A549 (cell line): ENCODE data around the gene SMG6.

Experiments
- CEBPB ChIP-seq, 2 experiments: fragments of >200 bp in 1 of 2; sonication (Bioruptor Twin) in 1 of 2; formaldehyde crosslinking in 1 of 2; IDR thresholded peaks; 2 replicates each; pipeline ENCODE4 v1.6.1; 2012 to 2016
- JUNB ChIP-seq: fragments of >200 bp; sonication (Bioruptor Twin); formaldehyde crosslinking; IDR thresholded peaks from 2 replicates; pipeline ENCODE4 v1.6.1; 2016
- KDM1A ChIP-seq: fragments of 200-600 bp; sonication (generic); IDR thresholded peaks from 2 replicates; pipeline ENCODE4 v1.6.1; 2016; ENCODE audit warnings: low read depth, mild to moderate bottlenecking
- MAFK ChIP-seq: fragments of 450-650 bp; IDR thresholded peaks from 2 replicates; pipeline ENCODE4 v1.6.1; 2014; ENCODE audit not compliant: partially characterized antibody
- NFE2L2 ChIP-seq: fragments of 150-350 bp; conservative IDR thresholded peaks from 2 replicates; pipeline ENCODE4 v1.6.1; 2014; ENCODE audit warnings: low read length
- RCOR1 ChIP-seq: fragments of 150-350 bp; IDR thresholded peaks from 2 replicates; pipeline ENCODE4 v1.6.1; 2014; ENCODE audit warnings: antibody characterized with exemption, low read length, low read depth
- RFX5 ChIP-seq: fragments of 450-650 bp; IDR thresholded peaks from 2 replicates; pipeline ENCODE4 v1.7.1; 2014; ENCODE audit warnings: antibody characterized with exemption, mild to moderate bottlenecking, moderate library complexity
- TF ChIP-seq, protein P1 (sequence below): fragments of >200 bp; sonication (Bioruptor Twin); formaldehyde crosslinking; IDR thresholded peaks from 3 replicates; pipeline ENCODE4 v1.5.1; 2016
- TF ChIP-seq, protein P2 (sequence below): fragments of 150-350 bp; IDR thresholded peaks from 2 replicates; pipeline ENCODE4 v1.6.1; 2014; ENCODE audit warnings: low read depth, mild to moderate bottlenecking, low read length
- TF ChIP-seq, protein P3 (sequence below): fragments of 200-600 bp; sonication (generic); IDR thresholded peaks from 2 replicates; pipeline ENCODE4 v1.6.1; 2016; ENCODE audit warnings: antibody characterized with exemption, mild to moderate bottlenecking, moderate library complexity
- TF ChIP-seq, protein P4 (sequence below): fragments of 450-650 bp; IDR thresholded peaks from 2 replicates; pipeline ENCODE4 v1.6.1; 2014; ENCODE audit warnings: antibody characterized with exemption

DNA sequence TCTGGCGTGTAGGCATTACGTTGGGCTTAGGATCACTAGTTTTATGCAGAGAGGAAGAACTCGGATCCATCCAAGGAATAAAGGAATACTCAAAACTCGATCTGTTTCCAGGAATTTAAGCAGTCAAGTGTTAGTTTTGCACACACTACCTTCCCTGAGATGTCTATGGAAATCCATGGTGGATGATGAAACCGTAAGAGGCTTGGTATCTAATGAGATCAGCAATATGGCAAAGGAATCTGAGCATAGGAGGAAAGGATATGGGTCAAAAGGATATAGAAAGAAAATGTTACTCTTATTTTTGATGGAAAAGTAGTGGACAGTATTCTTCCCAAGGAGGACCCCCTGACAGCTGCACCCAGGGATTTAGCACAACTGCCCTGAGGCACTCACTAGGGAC is 59.6 kb downstream of the SMG6 start:
- TF ChIP-seq KDM1A = no peak
- TF ChIP-seq, protein P1, sequence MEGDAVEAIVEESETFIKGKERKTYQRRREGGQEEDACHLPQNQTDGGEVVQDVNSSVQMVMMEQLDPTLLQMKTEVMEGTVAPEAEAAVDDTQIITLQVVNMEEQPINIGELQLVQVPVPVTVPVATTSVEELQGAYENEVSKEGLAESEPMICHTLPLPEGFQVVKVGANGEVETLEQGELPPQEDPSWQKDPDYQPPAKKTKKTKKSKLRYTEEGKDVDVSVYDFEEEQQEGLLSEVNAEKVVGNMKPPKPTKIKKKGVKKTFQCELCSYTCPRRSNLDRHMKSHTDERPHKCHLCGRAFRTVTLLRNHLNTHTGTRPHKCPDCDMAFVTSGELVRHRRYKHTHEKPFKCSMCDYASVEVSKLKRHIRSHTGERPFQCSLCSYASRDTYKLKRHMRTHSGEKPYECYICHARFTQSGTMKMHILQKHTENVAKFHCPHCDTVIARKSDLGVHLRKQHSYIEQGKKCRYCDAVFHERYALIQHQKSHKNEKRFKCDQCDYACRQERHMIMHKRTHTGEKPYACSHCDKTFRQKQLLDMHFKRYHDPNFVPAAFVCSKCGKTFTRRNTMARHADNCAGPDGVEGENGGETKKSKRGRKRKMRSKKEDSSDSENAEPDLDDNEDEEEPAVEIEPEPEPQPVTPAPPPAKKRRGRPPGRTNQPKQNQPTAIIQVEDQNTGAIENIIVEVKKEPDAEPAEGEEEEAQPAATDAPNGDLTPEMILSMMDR = no peak
- TF ChIP-seq CEBPB (IDR thresholded peaks at IDR 0.05) = no peak
- no peak for TF ChIP-seq NFE2L2
- TF ChIP-seq, protein P2, sequence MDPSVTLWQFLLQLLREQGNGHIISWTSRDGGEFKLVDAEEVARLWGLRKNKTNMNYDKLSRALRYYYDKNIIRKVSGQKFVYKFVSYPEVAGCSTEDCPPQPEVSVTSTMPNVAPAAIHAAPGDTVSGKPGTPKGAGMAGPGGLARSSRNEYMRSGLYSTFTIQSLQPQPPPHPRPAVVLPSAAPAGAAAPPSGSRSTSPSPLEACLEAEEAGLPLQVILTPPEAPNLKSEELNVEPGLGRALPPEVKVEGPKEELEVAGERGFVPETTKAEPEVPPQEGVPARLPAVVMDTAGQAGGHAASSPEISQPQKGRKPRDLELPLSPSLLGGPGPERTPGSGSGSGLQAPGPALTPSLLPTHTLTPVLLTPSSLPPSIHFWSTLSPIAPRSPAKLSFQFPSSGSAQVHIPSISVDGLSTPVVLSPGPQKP = no peak
- TF ChIP-seq MAFK = no peak
- TF ChIP-seq, protein P3, sequence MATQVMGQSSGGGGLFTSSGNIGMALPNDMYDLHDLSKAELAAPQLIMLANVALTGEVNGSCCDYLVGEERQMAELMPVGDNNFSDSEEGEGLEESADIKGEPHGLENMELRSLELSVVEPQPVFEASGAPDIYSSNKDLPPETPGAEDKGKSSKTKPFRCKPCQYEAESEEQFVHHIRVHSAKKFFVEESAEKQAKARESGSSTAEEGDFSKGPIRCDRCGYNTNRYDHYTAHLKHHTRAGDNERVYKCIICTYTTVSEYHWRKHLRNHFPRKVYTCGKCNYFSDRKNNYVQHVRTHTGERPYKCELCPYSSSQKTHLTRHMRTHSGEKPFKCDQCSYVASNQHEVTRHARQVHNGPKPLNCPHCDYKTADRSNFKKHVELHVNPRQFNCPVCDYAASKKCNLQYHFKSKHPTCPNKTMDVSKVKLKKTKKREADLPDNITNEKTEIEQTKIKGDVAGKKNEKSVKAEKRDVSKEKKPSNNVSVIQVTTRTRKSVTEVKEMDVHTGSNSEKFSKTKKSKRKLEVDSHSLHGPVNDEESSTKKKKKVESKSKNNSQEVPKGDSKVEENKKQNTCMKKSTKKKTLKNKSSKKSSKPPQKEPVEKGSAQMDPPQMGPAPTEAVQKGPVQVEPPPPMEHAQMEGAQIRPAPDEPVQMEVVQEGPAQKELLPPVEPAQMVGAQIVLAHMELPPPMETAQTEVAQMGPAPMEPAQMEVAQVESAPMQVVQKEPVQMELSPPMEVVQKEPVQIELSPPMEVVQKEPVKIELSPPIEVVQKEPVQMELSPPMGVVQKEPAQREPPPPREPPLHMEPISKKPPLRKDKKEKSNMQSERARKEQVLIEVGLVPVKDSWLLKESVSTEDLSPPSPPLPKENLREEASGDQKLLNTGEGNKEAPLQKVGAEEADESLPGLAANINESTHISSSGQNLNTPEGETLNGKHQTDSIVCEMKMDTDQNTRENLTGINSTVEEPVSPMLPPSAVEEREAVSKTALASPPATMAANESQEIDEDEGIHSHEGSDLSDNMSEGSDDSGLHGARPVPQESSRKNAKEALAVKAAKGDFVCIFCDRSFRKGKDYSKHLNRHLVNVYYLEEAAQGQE = no peak
- no peak for TF ChIP-seq RFX5
- TF ChIP-seq, protein P4, sequence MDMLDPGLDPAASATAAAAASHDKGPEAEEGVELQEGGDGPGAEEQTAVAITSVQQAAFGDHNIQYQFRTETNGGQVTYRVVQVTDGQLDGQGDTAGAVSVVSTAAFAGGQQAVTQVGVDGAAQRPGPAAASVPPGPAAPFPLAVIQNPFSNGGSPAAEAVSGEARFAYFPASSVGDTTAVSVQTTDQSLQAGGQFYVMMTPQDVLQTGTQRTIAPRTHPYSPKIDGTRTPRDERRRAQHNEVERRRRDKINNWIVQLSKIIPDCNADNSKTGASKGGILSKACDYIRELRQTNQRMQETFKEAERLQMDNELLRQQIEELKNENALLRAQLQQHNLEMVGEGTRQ = no peak
- TF ChIP-seq JUNB = no peak
- no peak for TF ChIP-seq RCOR1
